KMS-11 (cell line): ENCODE results near the gene PROS1.

Experiments used
- H2AFZ ChIP-seq: fragments of 200-600 bp; sonication (generic); 2 replicates; pipeline ENCODE4 v1.6.1; 2016; ENCODE audit warnings: antibody characterized with exemption, mixed run types, low read depth
- H3K27ac ChIP-seq: fragments of 200-600 bp; sonication (generic); 2 replicates; pipeline ENCODE4 v1.6.1; 2016; ENCODE audit warnings: mild to moderate bottlenecking, mixed run types
- H3K27me3 ChIP-seq: fragments of 200-600 bp; sonication (generic); 2 replicates; pipeline ENCODE4 v1.6.1; 2017; ENCODE audit warnings: mild to moderate bottlenecking, low read depth, mixed run types, moderate library complexity; ENCODE audit not compliant: insufficient read depth
- H3K36me3 ChIP-seq: fragments of 200-600 bp; sonication (generic); 2 replicates; pipeline ENCODE4 v1.6.1; 2017; ENCODE audit warnings: mild to moderate bottlenecking, mixed run types; ENCODE audit not compliant: insufficient read depth
- H3K4me1 ChIP-seq: fragments of 200-600 bp; sonication (generic); 2 replicates; pipeline ENCODE4 v1.6.1; 2016; ENCODE audit warnings: mild to moderate bottlenecking, low read depth, mixed run types; ENCODE audit not compliant: poor library complexity, severe bottlenecking
- H3K4me2 ChIP-seq: fragments of 200-600 bp; sonication (generic); 2 replicates; pipeline ENCODE4 v1.7.0; 2016; ENCODE audit warnings: mild to moderate bottlenecking, mixed run types
- H3K4me3 ChIP-seq: fragments of 200-600 bp; sonication (generic); IDR thresholded peaks from 2 replicates; pipeline ENCODE4 v1.6.1; 2017; ENCODE audit warnings: low read depth, low read length, mixed read lengths; ENCODE audit not compliant: insufficient read depth
- H3K79me2 ChIP-seq: fragments of 200-600 bp; sonication (generic); 2 replicates; pipeline ENCODE4 v1.6.1; 2016; ENCODE audit warnings: low read depth, mixed run types; ENCODE audit not compliant: insufficient read depth
- H3K9ac ChIP-seq: fragments of 200-600 bp; sonication (generic); 2 replicates; pipeline ENCODE4 v1.6.1; 2016; ENCODE audit warnings: mild to moderate bottlenecking, mixed run types
- H4K20me1 ChIP-seq: fragments of 200-600 bp; sonication (generic); 2 replicates; pipeline ENCODE4 v1.6.1; 2016; ENCODE audit warnings: mild to moderate bottlenecking, mixed run types; ENCODE audit not compliant: insufficient read depth
- CTCF ChIP-seq: fragments of 200-600 bp; sonication (generic); conservative IDR thresholded peaks from 2 replicates; pipeline ENCODE4 v1.6.1; 2017; ENCODE audit warnings: low read depth, mild to moderate bottlenecking, antibody characterized with exemption, low read length, moderate library complexity, mixed read lengths

PROS1 gene

GRCh38 chr3:93934366-93935046 is 39.2 kb downstream of the PROS1 start:
- Histone ChIP-seq H2AFZ (no peak overlapping the region), H3K9ac (no peak overlapping the region), H3K4me2 (no peak overlapping the region), H3K27me3 (no peaks in the 10 kb centered on the region), H3K4me1 (no peaks in the 10 kb centered on the region), H4K20me1 (no peaks in the 10 kb centered on the region), H3K4me3 (no peak overlapping the region), H3K27ac (no peak overlapping the region), H3K36me3 (no peaks in the 10 kb centered on the region), H3K79me2 (no peaks in the 10 kb centered on the region)
- no peak for TF ChIP-seq CTCF

GRCh38 chr3:93931597-93932229 is 42.0 kb downstream of the PROS1 start:
- Histone ChIP-seq H2AFZ (no peak overlapping the region), H3K9ac (no peak overlapping the region), H3K27me3 (no peaks in the 10 kb centered on the region), H3K79me2 (no peaks in the 10 kb centered on the region), H3K4me3 (no peak overlapping the region), H3K4me1 (no peaks in the 10 kb centered on the region), H4K20me1 (no peaks in the 10 kb centered on the region), H3K27ac (no peak overlapping the region), H3K36me3 (no peaks in the 10 kb centered on the region), H3K4me2 (no peak overlapping the region)
- no peak for TF ChIP-seq CTCF

- H3K79me2 ChIP-seq: no peaks in the 10 kb centered on the region
- no peak overlapping the region for H3K9ac ChIP-seq
- H3K4me2 ChIP-seq: no peak overlapping the region
- H4K20me1 ChIP-seq: no peaks in the 10 kb centered on the region
- no peak overlapping the region for H3K4me3 ChIP-seq
- H3K36me3 ChIP-seq: no peaks in the 10 kb centered on the region
- no peaks in the 10 kb centered on the region for H3K4me1 ChIP-seq
- H2AFZ ChIP-seq: no peak overlapping the region
- no peaks in the 10 kb centered on the region for H3K27me3 ChIP-seq
- no peak for TF ChIP-seq CTCF
- H3K27ac ChIP-seq: no peak overlapping the region
These were observed 43.7 kb downstream of the PROS1 start for GRCh38 chr3:93930041-93930440.

- no peaks in the 10 kb centered on the region for H4K20me1 ChIP-seq
- no peaks in the 10 kb centered on the region for H3K79me2 ChIP-seq
- H3K27ac ChIP-seq: no peak overlapping the region
- no peak overlapping the region for H2AFZ ChIP-seq
- TF ChIP-seq CTCF: no peak
- H3K27me3 ChIP-seq: no peaks in the 10 kb centered on the region
- H3K36me3 ChIP-seq: no peaks in the 10 kb centered on the region
- H3K4me3 ChIP-seq: no peak overlapping the region
- H3K4me1 ChIP-seq: no peaks in the 10 kb centered on the region
- no peak overlapping the region for H3K4me2 ChIP-seq
- no peak overlapping the region for H3K9ac ChIP-seq
These were observed 46.9 kb downstream of the PROS1 start for GRCh38 chr3:93926789-93927188.
